Gastroesophageal sphincter (tissue), 3 donors: ENCODE measurements around the gene CCDC88C.

Source experiments
- POLR2A ChIP-seq, 2 donors: fragments of 450-650 bp; IDR thresholded peaks; one replicate each; pipeline ENCODE4 v1.6.1; 2017; ENCODE audit warnings: antibody characterized with exemption in 2 of 2, mild to moderate bottlenecking in 2 of 2, moderate library complexity in 1 of 2
- TF ChIP-seq, protein P1 (sequence below), 4 experiments: fragments of 200-600 bp in 2 of 4; fragments of 450-650 bp in 2 of 4; sonication (generic) in 1 of 4; IDR thresholded peaks; one replicate each; pipeline ENCODE4 v1.5.1; 2017 to 2019; ENCODE audit warnings: antibody characterized with exemption in 4 of 4, mild to moderate bottlenecking in 2 of 4, moderate library complexity in 2 of 4

DNA sequence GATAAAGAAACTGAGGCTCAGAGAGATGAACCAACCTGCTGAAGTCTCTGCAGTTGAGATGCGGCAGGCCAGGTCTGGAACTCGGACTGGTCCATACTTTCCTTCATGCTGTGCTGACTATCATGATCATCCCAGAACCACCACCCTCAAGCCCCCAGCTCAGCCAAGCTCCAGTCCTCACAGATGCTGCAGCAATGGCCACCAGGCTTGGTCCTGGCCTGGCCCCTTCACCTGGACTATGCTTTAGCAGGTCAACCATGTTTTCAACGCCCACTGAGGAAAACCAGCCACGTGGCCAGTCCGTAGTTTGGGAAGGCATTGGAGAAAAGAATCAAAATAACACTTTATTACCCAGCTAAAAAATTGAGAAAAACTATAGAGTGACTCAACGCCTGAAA is 174.5 kb downstream of the CCDC88C start:
- no peak for TF ChIP-seq POLR2A (IDR thresholded peaks at IDR 0.05)
- TF ChIP-seq, protein P1, sequence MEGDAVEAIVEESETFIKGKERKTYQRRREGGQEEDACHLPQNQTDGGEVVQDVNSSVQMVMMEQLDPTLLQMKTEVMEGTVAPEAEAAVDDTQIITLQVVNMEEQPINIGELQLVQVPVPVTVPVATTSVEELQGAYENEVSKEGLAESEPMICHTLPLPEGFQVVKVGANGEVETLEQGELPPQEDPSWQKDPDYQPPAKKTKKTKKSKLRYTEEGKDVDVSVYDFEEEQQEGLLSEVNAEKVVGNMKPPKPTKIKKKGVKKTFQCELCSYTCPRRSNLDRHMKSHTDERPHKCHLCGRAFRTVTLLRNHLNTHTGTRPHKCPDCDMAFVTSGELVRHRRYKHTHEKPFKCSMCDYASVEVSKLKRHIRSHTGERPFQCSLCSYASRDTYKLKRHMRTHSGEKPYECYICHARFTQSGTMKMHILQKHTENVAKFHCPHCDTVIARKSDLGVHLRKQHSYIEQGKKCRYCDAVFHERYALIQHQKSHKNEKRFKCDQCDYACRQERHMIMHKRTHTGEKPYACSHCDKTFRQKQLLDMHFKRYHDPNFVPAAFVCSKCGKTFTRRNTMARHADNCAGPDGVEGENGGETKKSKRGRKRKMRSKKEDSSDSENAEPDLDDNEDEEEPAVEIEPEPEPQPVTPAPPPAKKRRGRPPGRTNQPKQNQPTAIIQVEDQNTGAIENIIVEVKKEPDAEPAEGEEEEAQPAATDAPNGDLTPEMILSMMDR (IDR thresholded peaks at IDR 0.05), result no peak
